ENCODE measurements around the gene SIGLEC14.

GRCh38 chr19:51628153-51628939 is 18.3 kb downstream of the SIGLEC14 start:
- TF ChIP-seq CTCF (IDR thresholded peaks at IDR 0.05), result no peak
- TF ChIP-seq EP300 (IDR thresholded peaks at IDR 0.05), result no peak
- no peak for TF ChIP-seq POLR2A (IDR thresholded peaks at IDR 0.05)
- TF ChIP-seq POLR2AphosphoS5 (IDR thresholded peaks at IDR 0.05), result no peak

All from sigmoid colon (tissue), 4 donors.